Karpas-422 (cell line): ENCODE data around the gene MPPED1. TPM values are rescaled to one million over a fixed set of nuclear protein-coding genes. Genes with fewer than 3 reads are reported as not detected.

ENCODE experiments used
- DNase-seq: peaks from one replicate; pipeline ENCODE4 v3.0.0-alpha.2; 2015
- H2AFZ ChIP-seq: fragments of 200-600 bp; sonication (generic); 2 replicates; pipeline ENCODE4 v1.6.1; 2014; ENCODE audit warnings: antibody characterized with exemption, low read length, mixed read lengths
- H3K27ac ChIP-seq: fragments of 200-600 bp; sonication (generic); 2 replicates; pipeline ENCODE4 v1.5.1; 2014; ENCODE audit warnings: mild to moderate bottlenecking, low read length, moderate library complexity
- H3K27me3 ChIP-seq: fragments of 200-600 bp; sonication (generic); 2 replicates; pipeline ENCODE4 v1.6.1; 2014; ENCODE audit warnings: low read length, mixed read lengths
- H3K36me3 ChIP-seq: fragments of 200-600 bp; sonication (generic); 2 replicates; pipeline ENCODE4 v1.6.1; 2014; ENCODE audit warnings: low read length, mixed read lengths; ENCODE audit not compliant: insufficient read depth
- H3K4me1 ChIP-seq: fragments of 200-600 bp; sonication (generic); 2 replicates; pipeline ENCODE4 v1.6.1; 2014; ENCODE audit warnings: mild to moderate bottlenecking, low read length, mixed read lengths
- H3K4me2 ChIP-seq: fragments of 200-600 bp; sonication (generic); 2 replicates; pipeline ENCODE4 v1.6.1; 2014; ENCODE audit warnings: low read length, low read depth, mild to moderate bottlenecking; ENCODE audit not compliant: poor library complexity, severe bottlenecking
- H3K4me3 ChIP-seq: fragments of 200-600 bp; sonication (generic); 2 replicates; pipeline ENCODE4 v1.5.1; 2014; ENCODE audit warnings: mild to moderate bottlenecking, antibody characterized with exemption, low read length, mixed read lengths
- H3K79me2 ChIP-seq: fragments of 200-600 bp; sonication (generic); 2 replicates; pipeline ENCODE4 v1.6.1; 2014; ENCODE audit warnings: mild to moderate bottlenecking, low read length, mixed read lengths
- H3K9ac ChIP-seq: fragments of 200-600 bp; sonication (generic); 2 replicates; pipeline ENCODE4 v1.6.0; 2014; ENCODE audit warnings: low read length
- H3K9me2 ChIP-seq: fragments of 200-600 bp; sonication (generic), shearing (Covaris generic); replicated peaks from 2 replicates; pipeline ENCODE4 v1.6.0; 2014; ENCODE audit warnings: mild to moderate bottlenecking, low read length, moderate library complexity; ENCODE audit not compliant: insufficient read depth
- H3K9me3 ChIP-seq: fragments of 300-700, 200-600 bp; sonication (generic); 2 replicates; pipeline ENCODE4 v1.6.1; 2014; ENCODE audit warnings: low read length, mixed read lengths
- H4K20me1 ChIP-seq: fragments of 200-600 bp; sonication (generic); 2 replicates; pipeline ENCODE4 v1.6.1; 2014; ENCODE audit warnings: mild to moderate bottlenecking, antibody characterized with exemption, low read length, low read depth; ENCODE audit not compliant: insufficient read depth
- total RNA-seq: library from RNA; depleted of rRNA; stranded (reverse); fragments of >200 nt; shearing (Covaris generic); gene quantifications from 2 replicates; pipeline ENCODE4 v1.2.3, GENCODE V29; 2014; ENCODE audit warnings: low replicate concordance

MPPED1 gene
- total RNA-seq, 1 experiment from 2014 or later, result 0.15 TPM

- Histone ChIP-seq H3K36me3 (no peaks in the 10 kb centered on the region), H3K9me3 (no peaks in the 10 kb centered on the region), H3K4me1 (no peaks in the 10 kb centered on the region), H2AFZ (no peak overlapping the region), H3K27me3 (no peaks in the 10 kb centered on the region), H4K20me1 (no peaks in the 10 kb centered on the region), H3K4me2 (no peak overlapping the region), H3K4me3 (no peak overlapping the region), H3K27ac (no peak overlapping the region), H3K9ac (no peak overlapping the region), H3K79me2 (no peaks in the 10 kb centered on the region), H3K9me2 (no peaks in the 10 kb centered on the region)
- DNase-seq, result no peak
Measured at GRCh38 chr22:43532301-43533155, 120.7 kb downstream of the MPPED1 start.

- no peak overlapping the region for H3K27ac ChIP-seq
- no peaks in the 10 kb centered on the region for H3K27me3 ChIP-seq
- DNase-seq, result no peak
- no peaks in the 10 kb centered on the region for H3K9me2 ChIP-seq
- H2AFZ ChIP-seq, result no peak overlapping the region
- no peak overlapping the region for H3K4me3 ChIP-seq
- no peak overlapping the region for H3K9ac ChIP-seq
- no peaks in the 10 kb centered on the region for H3K9me3 ChIP-seq
- H4K20me1 ChIP-seq, result no peaks in the 10 kb centered on the region
- H3K4me1 ChIP-seq, result no peaks in the 10 kb centered on the region
- no peaks in the 10 kb centered on the region for H3K79me2 ChIP-seq
- H3K4me2 ChIP-seq, result no peak overlapping the region
- H3K36me3 ChIP-seq, result no peaks in the 10 kb centered on the region
Measured at GRCh38 chr22:43533156-43533530, 121.3 kb downstream of the MPPED1 start.

GRCh38 chr22:43533656-43534428 is 122.0 kb downstream of the MPPED1 start:
- Histone ChIP-seq H3K27me3 (no peaks in the 10 kb centered on the region), H3K27ac (no peak overlapping the region), H3K4me3 (no peak overlapping the region), H4K20me1 (no peaks in the 10 kb centered on the region), H3K9me2 (no peaks in the 10 kb centered on the region), H2AFZ (no peak overlapping the region), H3K9ac (no peak overlapping the region), H3K36me3 (no peaks in the 10 kb centered on the region), H3K79me2 (no peaks in the 10 kb centered on the region), H3K9me3 (no peaks in the 10 kb centered on the region), H3K4me2 (no peak overlapping the region), H3K4me1 (no peaks in the 10 kb centered on the region)
- no peak for DNase-seq

- H3K36me3 ChIP-seq, result no peaks in the 10 kb centered on the region
- no peaks in the 10 kb centered on the region for H3K27me3 ChIP-seq
- no peak overlapping the region for H3K27ac ChIP-seq
- no peak overlapping the region for H3K9ac ChIP-seq
- no peak overlapping the region for H3K4me3 ChIP-seq
- H4K20me1 ChIP-seq, result no peaks in the 10 kb centered on the region
- no peaks in the 10 kb centered on the region for H3K4me1 ChIP-seq
- DNase-seq, result no peak
- H3K4me2 ChIP-seq, result no peak overlapping the region
- H3K9me3 ChIP-seq, result no peaks in the 10 kb centered on the region
- H3K79me2 ChIP-seq, result no peaks in the 10 kb centered on the region
- no peaks in the 10 kb centered on the region for H3K9me2 ChIP-seq
- no peak overlapping the region for H2AFZ ChIP-seq
Measured at GRCh38 chr22:43534916-43535315, 123.1 kb downstream of the MPPED1 start.

GRCh38 chr22:43535336-43535735 is 123.5 kb downstream of the MPPED1 start:
- Histone ChIP-seq H3K4me3 (no peak overlapping the region), H3K9ac (no peak overlapping the region), H3K9me2 (no peaks in the 10 kb centered on the region), H3K36me3 (no peaks in the 10 kb centered on the region), H3K79me2 (no peaks in the 10 kb centered on the region), H3K9me3 (no peaks in the 10 kb centered on the region), H3K27me3 (no peaks in the 10 kb centered on the region), H2AFZ (no peak overlapping the region), H3K4me1 (no peaks in the 10 kb centered on the region), H3K27ac (no peak overlapping the region), H3K4me2 (no peak overlapping the region), H4K20me1 (no peaks in the 10 kb centered on the region)
- no peak for DNase-seq

GRCh38 chr22:43535741-43536140 is 123.9 kb downstream of the MPPED1 start:
- DNase-seq, result no peak
- no peak overlapping the region for H3K4me2 ChIP-seq
- no peaks in the 10 kb centered on the region for H3K9me2 ChIP-seq
- H3K9me3 ChIP-seq, result no peaks in the 10 kb centered on the region
- no peaks in the 10 kb centered on the region for H3K79me2 ChIP-seq
- no peaks in the 10 kb centered on the region for H3K4me1 ChIP-seq
- no peaks in the 10 kb centered on the region for H4K20me1 ChIP-seq
- H2AFZ ChIP-seq, result no peak overlapping the region
- H3K27ac ChIP-seq, result no peak overlapping the region
- H3K36me3 ChIP-seq, result no peaks in the 10 kb centered on the region
- no peak overlapping the region for H3K9ac ChIP-seq
- no peak overlapping the region for H3K4me3 ChIP-seq
- no peaks in the 10 kb centered on the region for H3K27me3 ChIP-seq

- H3K27ac ChIP-seq, result no peak overlapping the region
- no peaks in the 10 kb centered on the region for H3K4me1 ChIP-seq
- no peaks in the 10 kb centered on the region for H3K36me3 ChIP-seq
- H3K9ac ChIP-seq, result no peak overlapping the region
- H2AFZ ChIP-seq, result no peak overlapping the region
- DNase-seq, result peak; percentile 77
- H3K79me2 ChIP-seq, result no peaks in the 10 kb centered on the region
- no peaks in the 10 kb centered on the region for H4K20me1 ChIP-seq
- H3K9me2 ChIP-seq, result no peaks in the 10 kb centered on the region
- H3K4me3 ChIP-seq, result no peak overlapping the region
- H3K27me3 ChIP-seq, result no peaks in the 10 kb centered on the region
- no peaks in the 10 kb centered on the region for H3K9me3 ChIP-seq
- H3K4me2 ChIP-seq, result no peak overlapping the region
Measured at GRCh38 chr22:43537019-43537585, 125.3 kb downstream of the MPPED1 start.
